Colonic mucosa (tissue), 4 donors: ENCODE data around the gene CPVL. TPM values are rescaled to one million over a fixed set of nuclear protein-coding genes. Genes with fewer than 3 reads are reported as not detected.

ENCODE experiments used
- DNase-seq: peaks from one replicate; pipeline ENCODE4 v3.0.0-alpha.2; 2020
- H3K27ac ChIP-seq: fragments of 200-600 bp; one replicate; pipeline ENCODE4 v1.8.0; 2021
- H3K27me3 ChIP-seq: fragments of 200-600 bp; one replicate; pipeline ENCODE4 v1.8.0; 2021
- H3K36me3 ChIP-seq: fragments of 200-600 bp; one replicate; pipeline ENCODE4 v1.8.0; 2021
- H3K4me1 ChIP-seq: fragments of 200-600 bp; one replicate; pipeline ENCODE4 v1.8.0; 2021; ENCODE audit warnings: mild to moderate bottlenecking
- H3K4me3 ChIP-seq: fragments of 200-600 bp; one replicate; pipeline ENCODE4 v1.8.0; 2021
- H3K9ac ChIP-seq, 2 donors: one replicate each; pipeline ENCODE4 v1.7.0; 2013; ENCODE audit warnings: control low read depth in 2 of 2, low read depth in 2 of 2, low read length in 2 of 2
- H3K9me3 ChIP-seq: fragments of 200-600 bp; one replicate; pipeline ENCODE4 v1.8.0; 2021
- CTCF ChIP-seq: fragments of 200-600 bp; IDR thresholded peaks from one replicate; pipeline ENCODE4 v1.8.0; 2022; ENCODE audit warnings: antibody characterized with exemption, mild to moderate bottlenecking
- intact Hi-C: fragments of 100-400 bp; cut with DNase I; formaldehyde crosslinking; loops from one replicate; pipeline ENCODE4 v1.14.1; 2022
- total RNA-seq, 2 donors: library from RNA; stranded (reverse); fragmentation: NEBNext Ultra II Directional in 1 of 2; extraction: Animal tissue kit (Norgen Biotek cat#: 25700) in 1 of 2; gene quantifications; one replicate each; pipeline ENCODE4 v1.2.1, GENCODE V29; 2021
- donor health status: healthy.
- donor health status: DM: no; HTN: no; CAD: no.
- donor health status: DM: no; HTN: no; CAD: no.

CPVL gene
- total RNA-seq, 2 donors from 2014 or later = 4.9 to 17.0 TPM

DNA sequence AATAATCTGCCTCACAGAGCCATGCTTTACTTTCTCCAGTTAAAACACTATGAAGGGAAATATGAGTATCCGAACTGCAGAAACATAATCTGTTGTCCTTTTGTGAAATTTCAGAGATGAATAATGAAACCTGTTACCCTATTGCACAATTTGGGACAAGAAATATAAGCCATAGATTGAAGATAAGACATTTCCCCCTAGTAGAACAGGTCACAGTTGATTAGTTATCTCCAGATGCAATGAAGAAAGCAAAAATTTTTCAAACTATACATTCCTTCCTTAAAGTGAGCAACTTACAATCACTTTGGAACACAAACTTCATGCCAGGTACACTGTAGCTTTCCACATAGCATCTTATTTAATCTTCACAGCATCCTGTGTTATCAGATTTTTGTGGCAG, 46.0 kb upstream of the CPVL start:
- Histone ChIP-seq H3K4me1 (no peaks in the 10 kb centered on the region), H3K36me3 (no peaks in the 10 kb centered on the region), H3K27me3 (no peaks in the 10 kb centered on the region), H3K27ac (no peak overlapping the region), H3K4me3 (no peak overlapping the region), H3K9me3 (no peaks in the 10 kb centered on the region), H3K9ac (no peak overlapping the region)
- intact Hi-C loops = loop anchor here (5.0 to 10.0 kb wide), 2 partner anchors 142 to 215 kb away; no protein-coding TSS in a partner anchor
- DNase-seq = no peak
- no peak for TF ChIP-seq CTCF

DNA sequence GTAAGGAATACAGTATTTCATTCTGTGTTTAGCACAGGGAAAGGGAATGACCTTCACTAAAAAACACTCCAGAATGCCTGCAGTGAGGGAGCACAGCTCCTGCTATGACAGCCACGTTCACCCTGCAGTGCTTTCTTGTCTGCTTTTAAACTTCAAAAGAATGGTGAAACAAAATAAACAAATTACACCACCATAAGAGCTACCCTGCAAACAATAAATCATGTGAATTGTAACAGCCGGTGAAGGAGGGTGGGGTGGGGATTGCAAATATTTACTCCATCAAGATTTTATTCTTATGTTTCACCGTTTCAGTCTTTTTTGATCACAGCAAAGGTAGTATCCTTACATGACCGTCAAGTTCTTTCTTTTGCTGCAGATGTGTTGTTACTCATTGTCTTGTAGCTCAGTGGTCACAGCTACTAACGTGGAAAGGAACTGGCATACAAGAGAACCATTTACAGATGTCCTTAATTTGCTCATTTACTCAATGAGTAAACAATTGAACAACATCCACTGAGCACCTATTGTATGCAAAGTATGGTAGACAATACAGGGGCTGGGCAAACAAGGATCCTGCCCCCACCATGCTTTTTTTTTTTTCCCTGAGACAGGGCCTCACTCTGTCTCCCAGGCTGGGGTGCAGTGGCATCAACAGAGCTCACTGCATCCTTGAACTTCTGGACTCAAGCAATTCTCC, 44.2 kb upstream of the CPVL start:
- H3K36me3 ChIP-seq = no peaks in the 10 kb centered on the region
- H3K9me3 ChIP-seq = no peaks in the 10 kb centered on the region
- no peaks in the 10 kb centered on the region for H3K27me3 ChIP-seq
- no peaks in the 10 kb centered on the region for H3K4me1 ChIP-seq
- no peak overlapping the region for H3K9ac ChIP-seq
- H3K27ac ChIP-seq = no peak overlapping the region
- no peak for TF ChIP-seq CTCF
- DNase-seq = peak; percentile 53
- no peak overlapping the region for H3K4me3 ChIP-seq
- intact Hi-C loops = loop anchor here (5.0 to 10.0 kb wide), 2 partner anchors 144 to 217 kb away; no protein-coding TSS in a partner anchor

DNA sequence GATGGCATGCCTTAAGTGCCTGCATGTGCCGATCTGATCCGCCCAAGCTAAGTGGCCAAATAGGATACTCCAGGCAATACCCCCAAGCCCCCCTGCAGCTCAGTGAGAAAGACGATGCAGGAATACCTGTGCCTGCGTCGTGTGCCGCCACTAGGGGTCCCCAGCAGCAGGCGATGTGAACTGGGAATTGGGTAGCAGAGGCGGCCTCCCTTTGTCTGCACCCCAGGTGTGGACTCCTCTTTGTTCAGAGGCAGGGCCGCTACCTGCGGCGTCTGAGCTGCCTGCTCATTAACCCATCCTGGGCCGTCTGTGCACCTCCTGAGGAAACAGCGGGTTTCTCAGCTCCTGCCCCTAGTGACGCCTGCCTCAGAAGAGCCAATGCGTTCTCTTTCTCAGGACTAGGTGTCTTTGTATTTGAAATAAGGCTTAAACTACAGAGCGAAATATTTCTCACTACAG, 43.4 kb upstream of the CPVL start:
- intact Hi-C loops = loop anchor here (5.0 to 10.0 kb wide), 2 partner anchors 145 to 218 kb away; no protein-coding TSS in a partner anchor
- no peak overlapping the region for H3K27ac ChIP-seq
- no peak overlapping the region for H3K9ac ChIP-seq
- no peaks in the 10 kb centered on the region for H3K4me1 ChIP-seq
- H3K36me3 ChIP-seq = no peaks in the 10 kb centered on the region
- DNase-seq = peak; percentile 81
- H3K27me3 ChIP-seq = no peaks in the 10 kb centered on the region
- TF ChIP-seq CTCF = peak; percentile 83
- no peaks in the 10 kb centered on the region for H3K9me3 ChIP-seq
- H3K4me3 ChIP-seq = no peak overlapping the region

GRCh38 chr7:29185613-29186012, 39.3 kb upstream of the CPVL start:
- Histone ChIP-seq H3K4me3 (no peak overlapping the region), H3K4me1 (no peaks in the 10 kb centered on the region), H3K9me3 (no peaks in the 10 kb centered on the region), H3K36me3 (no peaks in the 10 kb centered on the region), H3K9ac (no peak overlapping the region), H3K27me3 (no peaks in the 10 kb centered on the region), H3K27ac (no peak overlapping the region)
- TF ChIP-seq CTCF = no peak
- intact Hi-C loops = no loop called here
- no peak for DNase-seq

- TF ChIP-seq CTCF = no peak
- Histone ChIP-seq H3K36me3 (no peaks in the 10 kb centered on the region), H3K4me3 (no peak overlapping the region), H3K9me3 (no peaks in the 10 kb centered on the region), H3K27ac (no peak overlapping the region), H3K4me1 (no peaks in the 10 kb centered on the region), H3K27me3 (no peaks in the 10 kb centered on the region), H3K9ac (no peak overlapping the region)
- intact Hi-C loops = no loop called here
- no peak for DNase-seq
Observed at GRCh38 chr7:29184599-29184998, 38.3 kb upstream of the CPVL start.
